ENCODE data around the gene GRM7.

DNA sequence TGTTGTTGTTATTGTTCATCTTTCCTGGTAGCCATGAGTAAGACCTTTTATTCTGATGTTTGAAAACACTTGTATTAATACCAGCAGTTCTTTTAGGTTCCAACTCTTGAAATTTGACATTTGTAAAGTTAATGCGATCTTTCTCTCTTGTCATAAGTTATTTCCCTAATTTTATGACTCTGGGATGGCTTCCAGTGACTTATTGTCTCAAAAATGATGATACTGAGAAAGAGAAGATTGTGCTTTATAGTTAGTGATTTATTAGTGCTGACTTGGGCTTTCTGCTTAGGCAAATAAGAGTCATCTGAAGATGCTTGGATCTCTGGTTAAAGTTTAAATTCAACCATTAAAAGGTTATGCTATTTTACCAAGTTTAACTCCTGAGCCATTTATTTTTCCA lies 715.2 kb downstream of the GRM7 start:
- TF ChIP-seq CTCF (IDR thresholded peaks at IDR 0.05) (no peak), POLR2AphosphoS5 (IDR thresholded peaks at IDR 0.05) (no peak)
